SK-N-SH (cell line): ENCODE data around the gene ZNF608. TPM values are rescaled to one million over a fixed set of nuclear protein-coding genes. Genes with fewer than 3 reads are reported as not detected.

Experiments used
- CTCF ChIA-PET: fragments of 300-600, 350-600 bp; formaldehyde crosslinking; extraction: SDS; loops from one replicate; lab custom pipeline; 2021; lab: Yijun Ruan, JAX
- POLR2A ChIA-PET: fragments of 350-600 bp; sonication (Branson Sonifier 250); formaldehyde crosslinking; extraction: SDS; loops from one replicate; lab custom pipeline; 2020; ENCODE audit warnings: antibody characterized with exemption, inconsistent platforms; lab: Yijun Ruan, JAX
- DNase-seq: peaks from one replicate; pipeline ENCODE4 v3.0.0; 2012
- H2AFZ ChIP-seq: fragments of 200-600 bp; sonication (generic); 2 replicates; pipeline ENCODE4 v1.8.1; 2016; ENCODE audit warnings: antibody characterized with exemption, mild to moderate bottlenecking, low read depth
- H3F3A ChIP-seq: fragments of 200-600 bp; sonication (generic); replicated peaks from 2 replicates; pipeline ENCODE3; 2016; ENCODE audit warnings: antibody characterized with exemption, mild to moderate bottlenecking; ENCODE audit not compliant: insufficient read depth
- H3K27ac ChIP-seq, 2 experiments: fragments of 200-500 bp in 1 of 2; fragments of 200-600 bp in 1 of 2; sonication (Bioruptor generic) in 1 of 2; sonication (generic), shearing (Covaris generic) in 1 of 2; 2 replicates each; pipeline versions ENCODE4 v1.5.1 to v1.6.1; 2014 to 2016; ENCODE audit warnings: low read depth in 2 of 2, inconsistent platforms in 1 of 2, low read length in 1 of 2, mild to moderate bottlenecking in 1 of 2, mixed read lengths in 1 of 2
- H3K27me3 ChIP-seq: fragments of 200-600 bp; sonication (generic), shearing (Covaris generic); 2 replicates; pipeline ENCODE4 v1.6.1; 2016; ENCODE audit warnings: mixed run types; ENCODE audit not compliant: insufficient read depth
- H3K36me3 ChIP-seq, 2 experiments: fragments of 200-500 bp in 1 of 2; fragments of 200-600 bp in 1 of 2; sonication (Bioruptor generic) in 1 of 2; sonication (generic) in 1 of 2; replicated peaks in 1 of 2; 2 replicates each; pipeline versions ENCODE3 to v1.5.1; 2014 to 2016; ENCODE audit warnings: low read length in 1 of 2, mild to moderate bottlenecking in 1 of 2; ENCODE audit not compliant: insufficient read depth in 2 of 2, control insufficient read depth in 1 of 2
- H3K4me1 ChIP-seq, 2 experiments: fragments of 200-500 bp in 1 of 2; fragments of 200-600 bp in 1 of 2; sonication (Bioruptor generic) in 1 of 2; sonication (generic), shearing (Covaris generic) in 1 of 2; 2 replicates each; pipeline versions ENCODE4 v1.5.1 to v1.6.1; 2014 to 2016; ENCODE audit warnings: low read depth in 1 of 2, low read length in 1 of 2, mixed run types in 1 of 2; ENCODE audit not compliant: insufficient read depth in 2 of 2, control insufficient read depth in 1 of 2
- H3K4me2 ChIP-seq: fragments of 200-600 bp; sonication (generic), shearing (Covaris generic); 2 replicates; pipeline ENCODE4 v1.6.1; 2017; ENCODE audit warnings: mixed run types
- H3K4me3 ChIP-seq, 2 experiments: fragments of 200-500 bp in 1 of 2; fragments of 200-600 bp in 1 of 2; sonication (Bioruptor generic) in 1 of 2; sonication (generic), shearing (Covaris generic) in 1 of 2; 2 replicates each; pipeline versions ENCODE4 v1.5.1 to v1.8.1; 2014 to 2016; ENCODE audit warnings: low read depth in 2 of 2, inconsistent platforms in 1 of 2, low read length in 1 of 2, mild to moderate bottlenecking in 1 of 2, mixed read lengths in 1 of 2, moderate library complexity in 1 of 2
- H3K79me2 ChIP-seq: fragments of 200-600 bp; sonication (generic); 2 replicates; pipeline ENCODE4 v1.8.1; 2017; ENCODE audit warnings: mild to moderate bottlenecking; ENCODE audit not compliant: insufficient read depth
- H3K9ac ChIP-seq: fragments of 200-600 bp; sonication (generic); 2 replicates; pipeline ENCODE4 v1.6.1; 2017; ENCODE audit warnings: mixed run types
- H3K9me2 ChIP-seq: fragments of 200-600 bp; sonication (generic); 2 replicates; pipeline ENCODE4 v1.6.1; 2017; ENCODE audit warnings: mixed run types
- H3K9me3 ChIP-seq: fragments of 200-600 bp; sonication (generic); 2 replicates; pipeline ENCODE4 v1.6.1; 2017; ENCODE audit warnings: mixed run types, mild to moderate bottlenecking, moderate library complexity
- H4K20me1 ChIP-seq: fragments of 200-600 bp; sonication (generic); 2 replicates; pipeline ENCODE4 v1.6.1; 2017; ENCODE audit warnings: mild to moderate bottlenecking, mixed run types; ENCODE audit not compliant: insufficient read depth
- CHD2 ChIP-seq: fragments of 150-350 bp; IDR thresholded peaks from 2 replicates; pipeline ENCODE4 v1.6.1; 2018; ENCODE audit warnings: low read length; ENCODE audit not compliant: partially characterized antibody
- ELF1 ChIP-seq: IDR thresholded peaks from 2 replicates; pipeline ENCODE4 v1.4.0; 2012
- EP300 ChIP-seq, 2 experiments: IDR thresholded peaks; 2 replicates each; pipeline versions ENCODE4 v1.4.0 to v1.6.1; 2012; ENCODE audit warnings: borderline replicate concordance in 1 of 2, low read depth in 1 of 2, low read length in 1 of 2
- EZH2phosphoT487 ChIP-seq: fragments of 200-600 bp; sonication (generic); IDR thresholded peaks from 2 replicates; pipeline ENCODE4 v1.6.1; 2017; ENCODE audit warnings: low read depth, mixed run types, mild to moderate bottlenecking, antibody characterized with exemption, moderate library complexity, borderline replicate concordance
- FOXJ3 ChIP-seq: sonication (generic); formaldehyde crosslinking; IDR thresholded peaks from 2 replicates; pipeline ENCODE4 v1.5.1; 2020; ENCODE audit warnings: mild to moderate bottlenecking, missing genetic modification reagents
- FOXM1 ChIP-seq: IDR thresholded peaks from 2 replicates; pipeline ENCODE4 v1.4.0; 2012; ENCODE audit warnings: low read depth, mild to moderate bottlenecking
- GATA2 ChIP-seq: sonication (generic); formaldehyde crosslinking; IDR thresholded peaks from 2 replicates; pipeline ENCODE4 v1.5.0; 2020; ENCODE audit warnings: mild to moderate bottlenecking, missing genetic modification reagents
- JUND ChIP-seq: IDR thresholded peaks from 2 replicates; pipeline ENCODE4 v1.4.0; 2012
- MXI1 ChIP-seq: IDR thresholded peaks from 2 replicates; pipeline ENCODE4 v1.6.1; 2012; ENCODE audit warnings: mild to moderate bottlenecking, low read depth, low read length, improper control_type of control experiment
- NRF1 ChIP-seq: IDR thresholded peaks from 2 replicates; pipeline ENCODE4 v1.6.1; 2012; ENCODE audit warnings: low read depth, mild to moderate bottlenecking, low read length
- REST ChIP-seq: IDR thresholded peaks from 2 replicates; pipeline ENCODE4 v1.6.1; 2012; ENCODE audit warnings: mild to moderate bottlenecking, low read depth, low read length, moderate library complexity
- SIN3A ChIP-seq: IDR thresholded peaks from 2 replicates; pipeline ENCODE4 v1.6.1; 2012; ENCODE audit warnings: low read depth, mild to moderate bottlenecking, low read length, moderate library complexity, borderline replicate concordance
- SMC3 ChIP-seq: IDR thresholded peaks from 2 replicates; pipeline ENCODE4 v1.6.1; 2012; ENCODE audit warnings: low read depth, low read length, improper control_type of control experiment
- TEAD4 ChIP-seq: IDR thresholded peaks from 2 replicates; pipeline ENCODE4 v1.4.0; 2012; ENCODE audit warnings: mild to moderate bottlenecking, borderline replicate concordance; ENCODE audit not compliant: insufficient read depth
- USF1 ChIP-seq: IDR thresholded peaks from 2 replicates; pipeline ENCODE4 v1.4.0; 2012; ENCODE audit warnings: low read depth, borderline replicate concordance
- YY1 ChIP-seq: IDR thresholded peaks from 2 replicates; pipeline ENCODE4 v1.4.0; 2012; ENCODE audit warnings: low read depth, mild to moderate bottlenecking
- WGBS: methylation state at CpG from one replicate; pipeline ENCODE4 v1.1.6; 2017; ENCODE audit warnings: low lambda C conversion rate; 5-methylcytosine and 5-hydroxymethylcytosine counted together
- polyA plus RNA-seq, 3 experiments: library from polyadenylated mRNA; depleted of rRNA; stranded (reverse); fragments of >200 nt; gene quantifications; 2 replicates each; pipeline ENCODE4 v1.2.3, GENCODE V29; 2012
- TF ChIP-seq, protein P1 (sequence below): IDR thresholded peaks from 2 replicates; pipeline ENCODE4 v1.4.0; 2012; ENCODE audit warnings: low read depth
- TF ChIP-seq, protein P2 (sequence below): fragments of 150-350 bp; IDR thresholded peaks from 2 replicates; pipeline ENCODE4 v1.6.1; 2016; ENCODE audit warnings: mild to moderate bottlenecking, low read depth, low read length
- TF ChIP-seq, protein P3 (sequence below): IDR thresholded peaks from 2 replicates; pipeline ENCODE4; 2012
- TF ChIP-seq, protein P4 (sequence below): fragments of 150-350 bp; IDR thresholded peaks from 2 replicates; pipeline ENCODE4 v1.6.1; 2017; ENCODE audit warnings: antibody characterized with exemption, low read length, low read depth, borderline replicate concordance

The ZNF608 gene
- polyA plus RNA-seq, 1 of the 3 experiments (the other 2 are of a cell fraction): 4.9 TPM

GRCh38 chr5:124702525-124702924 lies 43.9 kb downstream of the ZNF608 start:
- CTCF ChIA-PET: interaction anchor here (0.9 to 2.0 kb wide), 4 partner anchors 18 to 52 kb away, joined by 3 to 8 read pairs (median 4); no protein-coding TSS in a partner anchor
- H2AFZ ChIP-seq: no peak overlapping the region
- no peaks in the 10 kb centered on the region for H3K27me3 ChIP-seq
- H3K4me2 ChIP-seq: no peak overlapping the region
- TF ChIP-seq FOXJ3: no peak
- TF ChIP-seq SMC3: no peak
- no peak for TF ChIP-seq SIN3A
- no peak for TF ChIP-seq ELF1
- no peak for TF ChIP-seq YY1
- TF ChIP-seq CHD2: no peak
- TF ChIP-seq NRF1: no peak
- H3K4me1 ChIP-seq: peaks cover 0 to 34% of the 10 kb centered on the region in 2 experiments; a peak in 2 of 4 replicates
- peaks cover 3% of the 10 kb centered on the region for H3F3A ChIP-seq
- no peaks in the 10 kb centered on the region for H3K79me2 ChIP-seq
- no peak overlapping the region; a peak in 1 of 4 replicates for H3K27ac ChIP-seq
- H4K20me1 ChIP-seq: no peaks in the 10 kb centered on the region; the same call in 1 of the 2 replicates
- H3K4me3 ChIP-seq: no peak overlapping the region
- no peaks in the 10 kb centered on the region for H3K9me3 ChIP-seq
- POLR2A ChIA-PET: no interaction called here
- no peaks in the 10 kb centered on the region for H3K36me3 ChIP-seq
- no peaks in the 10 kb centered on the region for H3K9me2 ChIP-seq
- no peak overlapping the region for H3K9ac ChIP-seq
- 88% methylated on average over 2 of the region's 2 CpGs for WGBS
- DNase-seq: no peak

- Histone ChIP-seq H3K4me2 (no peak overlapping the region), H3F3A (peaks cover 3% of the 10 kb centered on the region), H3K9me3 (no peaks in the 10 kb centered on the region), H3K79me2 (no peaks in the 10 kb centered on the region), H3K27me3 (no peaks in the 10 kb centered on the region), H3K4me1 (peaks cover 0 to 29% of the 10 kb centered on the region in 2 experiments; a peak in 2 of 4 replicates), H2AFZ (no peak overlapping the region), H3K9me2 (no peaks in the 10 kb centered on the region), H3K36me3 (no peaks in the 10 kb centered on the region), H3K4me3 (no peak overlapping the region), H3K27ac (no peak overlapping the region; a peak in 1 of 4 replicates), H3K9ac (no peak overlapping the region), H4K20me1 (no peaks in the 10 kb centered on the region; the same call in 1 of the 2 replicates)
- no peak for DNase-seq
- ChIA-PET POLR2A (no interaction called here), CTCF (interaction anchor here (0.9 to 2.0 kb wide), 4 partner anchors 16 to 51 kb away, joined by 3 to 8 read pairs (median 4); no protein-coding TSS in a partner anchor)
- 87% methylated on average over 6 of the region's 6 CpGs for WGBS
- no peak for TF ChIP-seq USF1
- TF ChIP-seq EZH2phosphoT487: no peak
- TF ChIP-seq, protein P1, sequence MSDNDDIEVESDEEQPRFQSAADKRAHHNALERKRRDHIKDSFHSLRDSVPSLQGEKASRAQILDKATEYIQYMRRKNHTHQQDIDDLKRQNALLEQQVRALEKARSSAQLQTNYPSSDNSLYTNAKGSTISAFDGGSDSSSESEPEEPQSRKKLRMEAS: no peak
- no peak for TF ChIP-seq JUND
- TF ChIP-seq, protein P2, sequence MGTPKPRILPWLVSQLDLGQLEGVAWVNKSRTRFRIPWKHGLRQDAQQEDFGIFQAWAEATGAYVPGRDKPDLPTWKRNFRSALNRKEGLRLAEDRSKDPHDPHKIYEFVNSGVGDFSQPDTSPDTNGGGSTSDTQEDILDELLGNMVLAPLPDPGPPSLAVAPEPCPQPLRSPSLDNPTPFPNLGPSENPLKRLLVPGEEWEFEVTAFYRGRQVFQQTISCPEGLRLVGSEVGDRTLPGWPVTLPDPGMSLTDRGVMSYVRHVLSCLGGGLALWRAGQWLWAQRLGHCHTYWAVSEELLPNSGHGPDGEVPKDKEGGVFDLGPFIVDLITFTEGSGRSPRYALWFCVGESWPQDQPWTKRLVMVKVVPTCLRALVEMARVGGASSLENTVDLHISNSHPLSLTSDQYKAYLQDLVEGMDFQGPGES: no peak
- TF ChIP-seq EP300 (IDR thresholded peaks at IDR 0.05; ENCODE audit: borderline replicate concordance in 1 of 2, low read depth in 1 of 2, low read length in 1 of 2): no peak
- TF ChIP-seq REST: no peak
- TF ChIP-seq, protein P3, sequence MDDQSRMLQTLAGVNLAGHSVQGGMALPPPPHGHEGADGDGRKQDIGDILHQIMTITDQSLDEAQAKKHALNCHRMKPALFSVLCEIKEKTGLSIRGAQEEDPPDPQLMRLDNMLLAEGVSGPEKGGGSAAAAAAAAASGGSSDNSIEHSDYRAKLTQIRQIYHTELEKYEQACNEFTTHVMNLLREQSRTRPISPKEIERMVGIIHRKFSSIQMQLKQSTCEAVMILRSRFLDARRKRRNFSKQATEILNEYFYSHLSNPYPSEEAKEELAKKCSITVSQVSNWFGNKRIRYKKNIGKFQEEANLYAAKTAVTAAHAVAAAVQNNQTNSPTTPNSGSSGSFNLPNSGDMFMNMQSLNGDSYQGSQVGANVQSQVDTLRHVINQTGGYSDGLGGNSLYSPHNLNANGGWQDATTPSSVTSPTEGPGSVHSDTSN: no peak
- no peak for TF ChIP-seq MXI1
- TF ChIP-seq YY1: no peak
- no peak for TF ChIP-seq FOXM1
- TF ChIP-seq, protein P4, sequence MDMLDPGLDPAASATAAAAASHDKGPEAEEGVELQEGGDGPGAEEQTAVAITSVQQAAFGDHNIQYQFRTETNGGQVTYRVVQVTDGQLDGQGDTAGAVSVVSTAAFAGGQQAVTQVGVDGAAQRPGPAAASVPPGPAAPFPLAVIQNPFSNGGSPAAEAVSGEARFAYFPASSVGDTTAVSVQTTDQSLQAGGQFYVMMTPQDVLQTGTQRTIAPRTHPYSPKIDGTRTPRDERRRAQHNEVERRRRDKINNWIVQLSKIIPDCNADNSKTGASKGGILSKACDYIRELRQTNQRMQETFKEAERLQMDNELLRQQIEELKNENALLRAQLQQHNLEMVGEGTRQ: no peak
- no peak for TF ChIP-seq FOXJ3
- TF ChIP-seq TEAD4: no peak
- TF ChIP-seq SIN3A: no peak
- no peak for TF ChIP-seq GATA2 (CRISPR knock-in tag)
Observed at GRCh38 chr5:124701873-124702425, 44.5 kb downstream of the ZNF608 start.
